ENCODE measurements around the gene OR2L5. TPM values are rescaled to one million over a fixed set of nuclear protein-coding genes. Genes with fewer than 3 reads are reported as not detected.

The OR2L5 gene
- total RNA-seq, result not detected in 2 replicates

GRCh38 chr1:248013229-248013710, at the start of gene OR2L5:
TSS of gene OR2L5 (plus strand) at chr1:248013660. CDS start at chr1:248021948, 8,288 bp downstream.

GRCh38 chr1:247964933-247965332, 48.5 kb upstream of the OR2L5 start, which contains the start of gene OR2AK2:
TSS of gene OR2AK2 (plus strand) at chr1:247965233. CDS start at chr1:247965377, 144 bp downstream.

GRCh38 chr1:248029770-248030169, 16.3 kb downstream of the OR2L5 start, which contains the start of gene OR2L2:
TSS of gene OR2L2 (plus strand) at chr1:248030070. CDS start at chr1:248038268, 8,198 bp downstream.

GRCh38 chr1:248046536-248046935, 33.1 kb downstream of the OR2L5 start, which contains the start of gene OR2L3:
TSS of gene OR2L3 (plus strand) at chr1:248046836. CDS start at chr1:248060682, 13,846 bp downstream.

Small RNA genes lying within 50 kb of the gene (small RNA-seq; reads per million reads assigned to genes)
- gene RF00019, result not detected

Other genes starting within 250 kb of the OR2L5 start
- gene OR14A16, start 189.5 kb upstream of the OR2L5 start, total RNA-seq, result not detected in 2 replicates
- gene OR11L1, start 171.8 kb upstream of the OR2L5 start, total RNA-seq, result not detected in 2 replicates
- 0.40 and 0.43 TPM in 2 replicates for gene TRIM58, start 156.5 kb upstream of the OR2L5 start, total RNA-seq
- gene OR2W3, start 118.1 kb upstream of the OR2L5 start, total RNA-seq, result not detected in 2 replicates
- not detected in 2 replicates for gene OR2T8, start 93.4 kb upstream of the OR2L5 start, total RNA-seq
- not detected in 2 replicates for gene OR2AJ1, start 88.8 kb upstream of the OR2L5 start, total RNA-seq
- gene OR2L8, start 64.8 kb upstream of the OR2L5 start, total RNA-seq, result not detected in 2 replicates
- gene OR2AK2, start 48.4 kb upstream of the OR2L5 start, total RNA-seq, result not detected in 2 replicates
- gene OR2L2, start 16.4 kb downstream of the OR2L5 start, total RNA-seq, result not detected in 2 replicates
- not detected in 2 replicates for gene OR2L3, start 33.2 kb downstream of the OR2L5 start, total RNA-seq
- not detected in 2 replicates for gene OR2L13, start 81.5 kb downstream of the OR2L5 start, total RNA-seq
- gene OR2M5, start 131.5 kb downstream of the OR2L5 start, total RNA-seq, result not detected in 2 replicates
- not detected in 2 replicates for gene OR2M2, start 161.2 kb downstream of the OR2L5 start, total RNA-seq
- not detected in 2 replicates for gene OR2M3, start 183.6 kb downstream of the OR2L5 start, total RNA-seq
- not detected in 2 replicates for gene OR2M4, start 217.8 kb downstream of the OR2L5 start, total RNA-seq